Activated B cell treated with CpG ODN at 0.5 μM for 24 hours (primary cell): ENCODE measurements around the gene METTL16. TPM values are rescaled to one million over a fixed set of nuclear protein-coding genes. Genes with fewer than 3 reads are reported as not detected.

Experiments used
- ATAC-seq: fragments of 200-7000 bp; cut with Tn5 transposase; one replicate; pipeline ENCODE4 v1.10.0; 2021; ENCODE audit warnings: low read depth, mild to moderate bottlenecking, moderate library complexity
- CTCF ChIA-PET: fragments of 350-600 bp; sonication (Branson Sonifier 250); formaldehyde crosslinking; loops from one replicate; lab custom pipeline; 2021; ENCODE audit warnings: antibody characterized with exemption; lab: Charles Lee
- POLR2A ChIA-PET: fragments of 350-600 bp; sonication (Branson Sonifier 250); formaldehyde crosslinking; loops from one replicate; lab custom pipeline; 2021; ENCODE audit warnings: antibody characterized with exemption; lab: Charles Lee
- DNase-seq: peaks from one replicate; pipeline ENCODE4 v3.0.0; 2022
- H3K27ac Mint-ChIP-seq: one replicate; pipeline ENCODE4 v1.8.0; 2020; ENCODE audit warnings: mixed read lengths
- H3K27me3 Mint-ChIP-seq: one replicate; pipeline ENCODE4 v1.8.0; 2021; ENCODE audit warnings: mixed read lengths
- H3K36me3 Mint-ChIP-seq: one replicate; pipeline ENCODE4 v1.8.0; 2021; ENCODE audit warnings: low read depth, mixed read lengths
- H3K4me1 Mint-ChIP-seq: one replicate; pipeline ENCODE4 v1.8.0; 2021; ENCODE audit warnings: mixed read lengths
- H3K4me3 Mint-ChIP-seq: one replicate; pipeline ENCODE4 v1.8.0; 2020; ENCODE audit warnings: mild to moderate bottlenecking, mixed read lengths
- H3K9me3 Mint-ChIP-seq: one replicate; pipeline ENCODE4 v1.8.0; 2020; ENCODE audit warnings: mixed read lengths
- intact Hi-C: fragments of 100-400 bp; cut with micrococcal nuclease; formaldehyde crosslinking; loops from one replicate; pipeline ENCODE4 v1.15.1; 2024
- total RNA-seq: library from RNA; stranded (reverse); gene quantifications from 2 replicates; pipeline ENCODE4 v1.2.3, GENCODE V29; 2022
- TF ChIP-seq, protein P1 (sequence below): fragments of 200-600 bp; IDR thresholded peaks from one replicate; pipeline ENCODE4 v1.8.0; 2022; ENCODE audit warnings: antibody characterized with exemption, mild to moderate bottlenecking

The METTL16 gene
- total RNA-seq, 1 donor from 2014 or later, result 57.2 TPM

DNA sequence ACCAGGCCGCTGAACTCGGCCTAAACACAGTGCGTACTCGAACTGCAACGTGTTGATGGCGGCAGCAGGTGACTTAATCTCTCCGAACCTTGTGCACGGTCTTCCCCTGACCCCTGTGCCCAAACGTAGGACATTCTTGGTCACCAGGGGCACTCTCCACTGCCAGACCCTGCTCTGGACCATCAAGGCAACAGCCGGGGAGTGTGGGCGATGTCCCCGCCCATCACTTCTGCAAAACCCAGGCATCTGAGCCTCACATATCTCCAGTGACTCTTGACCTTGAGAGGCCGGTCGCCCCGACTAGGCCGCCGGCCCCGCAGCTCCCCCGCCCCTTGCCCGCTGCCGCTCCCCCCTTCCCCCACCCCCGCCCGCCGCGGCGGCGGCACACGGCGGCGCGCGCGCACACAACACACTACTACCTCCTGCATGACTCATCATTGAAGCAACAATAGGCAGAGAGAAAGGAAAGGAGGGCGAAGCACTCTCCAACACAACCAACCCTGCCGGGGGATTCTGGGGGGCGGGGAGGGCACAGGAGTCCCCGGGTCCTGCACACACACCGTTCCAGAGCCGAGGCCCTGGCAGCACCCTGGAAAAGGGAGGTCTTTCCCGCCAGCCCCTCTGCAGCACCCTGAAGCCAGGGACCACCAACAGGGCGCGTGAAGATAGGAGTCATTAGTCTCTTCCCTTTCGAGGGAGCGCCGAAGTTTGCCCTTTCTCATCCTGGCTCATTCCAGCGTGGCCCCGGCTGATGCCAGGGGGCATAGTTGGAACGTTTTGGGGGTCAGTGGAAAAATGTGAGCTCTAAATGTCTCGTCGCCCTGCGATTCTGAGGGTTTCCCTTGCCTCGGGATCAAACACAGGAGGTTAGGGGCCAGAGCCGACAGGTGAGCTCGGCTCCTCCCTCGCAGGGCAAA, 112.8 kb downstream of the METTL16 start:
- no peak for DNase-seq
- CTCF ChIA-PET, result interaction anchor here (1.2 to 6.7 kb wide), 2 partner anchors 16 to 17 kb away, joined by 4 to 45 read pairs; no protein-coding TSS in a partner anchor

DNA sequence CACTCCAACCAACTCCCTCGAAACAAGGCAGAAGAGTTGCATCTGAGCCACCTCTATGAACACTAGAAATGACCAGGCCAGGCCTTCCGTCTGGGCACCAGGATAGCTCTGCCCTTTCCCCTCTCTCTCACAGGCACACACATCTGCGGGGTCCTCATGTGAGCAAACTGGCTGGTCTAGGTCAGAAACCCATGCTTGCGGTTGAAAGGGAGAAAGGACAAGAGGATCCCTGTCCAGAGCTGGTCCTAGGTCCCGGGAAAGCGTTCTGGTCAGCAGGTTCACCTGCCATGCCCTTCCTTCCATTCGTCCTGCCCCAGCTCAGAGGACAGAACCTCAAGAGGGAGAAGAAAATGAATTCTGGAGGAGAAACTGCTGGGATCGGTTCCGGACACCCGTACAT, 113.5 kb downstream of the METTL16 start:
- Mint-ChIP-seq H3K9me3 (no peaks in the 10 kb centered on the region), H3K36me3 (peaks cover 10% of the 10 kb centered on the region), H3K4me1 (peaks cover 58% of the 10 kb centered on the region), H3K27ac (peak overlapping the region; percentile 18), H3K4me3 (peak overlapping the region; percentile 50), H3K27me3 (no peaks in the 10 kb centered on the region)
- no peak for ATAC-seq
- intact Hi-C loops, result no loop called here
- POLR2A ChIA-PET, result interaction anchor here (0.6 kb wide), 1 partner anchor 627 kb away, joined by 4 read pairs; no protein-coding TSS in a partner anchor
- CTCF ChIA-PET, result interaction anchor here (1.2 to 6.7 kb wide), 2 partner anchors 15 to 18 kb away, joined by 4 to 45 read pairs; no protein-coding TSS in a partner anchor
- DNase-seq, result no peak
- TF ChIP-seq, protein P1, sequence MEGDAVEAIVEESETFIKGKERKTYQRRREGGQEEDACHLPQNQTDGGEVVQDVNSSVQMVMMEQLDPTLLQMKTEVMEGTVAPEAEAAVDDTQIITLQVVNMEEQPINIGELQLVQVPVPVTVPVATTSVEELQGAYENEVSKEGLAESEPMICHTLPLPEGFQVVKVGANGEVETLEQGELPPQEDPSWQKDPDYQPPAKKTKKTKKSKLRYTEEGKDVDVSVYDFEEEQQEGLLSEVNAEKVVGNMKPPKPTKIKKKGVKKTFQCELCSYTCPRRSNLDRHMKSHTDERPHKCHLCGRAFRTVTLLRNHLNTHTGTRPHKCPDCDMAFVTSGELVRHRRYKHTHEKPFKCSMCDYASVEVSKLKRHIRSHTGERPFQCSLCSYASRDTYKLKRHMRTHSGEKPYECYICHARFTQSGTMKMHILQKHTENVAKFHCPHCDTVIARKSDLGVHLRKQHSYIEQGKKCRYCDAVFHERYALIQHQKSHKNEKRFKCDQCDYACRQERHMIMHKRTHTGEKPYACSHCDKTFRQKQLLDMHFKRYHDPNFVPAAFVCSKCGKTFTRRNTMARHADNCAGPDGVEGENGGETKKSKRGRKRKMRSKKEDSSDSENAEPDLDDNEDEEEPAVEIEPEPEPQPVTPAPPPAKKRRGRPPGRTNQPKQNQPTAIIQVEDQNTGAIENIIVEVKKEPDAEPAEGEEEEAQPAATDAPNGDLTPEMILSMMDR, result no peak

More for the DNA sequence above, 112.8 kb downstream of the METTL16 start:
- Mint-ChIP-seq H3K36me3 (peaks cover 10% of the 10 kb centered on the region), H3K4me3 (peak overlapping the region; percentile 94), H3K4me1 (peaks cover 58% of the 10 kb centered on the region), H3K27me3 (no peaks in the 10 kb centered on the region), H3K27ac (peak overlapping the region; percentile 70), H3K9me3 (no peaks in the 10 kb centered on the region)
- no peak for ATAC-seq
- TF ChIP-seq, protein P1, result no peak
- POLR2A ChIA-PET, result interaction anchor here (0.6 to 4.0 kb wide), 9 partner anchors 8 to 628 kb away, joined by 3 to 23 read pairs (median 4); partner anchors contain the start of genes SGSM2, SMG6, SRR and TSR1
- intact Hi-C loops, result no loop called here

DNA sequence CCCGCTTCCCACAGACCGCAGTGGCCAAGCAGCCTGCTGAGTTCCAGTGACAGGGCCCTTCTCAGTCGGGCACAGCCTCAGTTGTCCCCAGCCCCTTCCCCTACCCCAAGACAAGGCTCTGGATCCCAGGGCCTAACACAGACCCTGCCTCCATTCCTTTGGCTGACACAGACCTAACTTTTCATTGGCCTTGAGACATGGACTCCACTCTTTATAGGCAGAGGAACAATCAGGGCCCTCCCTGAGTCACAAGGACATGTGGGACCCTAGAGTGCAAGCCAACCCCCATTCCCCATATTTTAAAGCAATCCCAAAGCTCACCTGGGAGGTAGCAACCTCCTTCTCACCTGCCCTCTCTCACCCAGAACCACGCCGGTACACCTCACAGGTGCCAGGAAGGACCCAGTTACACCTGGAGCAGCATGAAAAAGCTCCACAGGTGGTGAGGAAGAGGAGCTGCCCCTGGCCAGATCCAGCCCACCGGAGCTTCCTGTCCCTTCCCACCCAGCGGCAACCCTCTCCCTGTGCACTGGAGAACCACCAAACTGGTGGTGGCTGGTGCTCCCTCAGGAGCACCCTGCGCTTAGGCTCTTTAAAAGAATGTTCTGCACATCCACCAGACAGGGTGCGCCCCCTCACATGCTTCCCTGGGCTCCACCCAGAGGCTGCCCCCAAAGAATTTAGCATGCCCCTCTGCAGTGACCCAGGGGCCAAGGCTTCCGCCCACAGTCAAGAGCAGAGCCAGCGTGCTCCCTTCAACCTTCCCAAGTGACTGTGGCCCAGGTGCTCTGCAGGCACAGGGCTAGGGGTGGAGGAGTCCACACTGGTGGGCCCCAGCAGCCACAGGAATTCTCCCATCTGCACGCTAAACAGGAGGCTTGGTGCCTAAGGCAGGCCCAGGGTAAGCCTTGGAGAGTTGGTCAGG, 114.2 kb downstream of the METTL16 start:
- intact Hi-C loops, result no loop called here
- peaks cover 54% of the 10 kb centered on the region for H3K4me1 Mint-ChIP-seq
- peaks cover 10% of the 10 kb centered on the region for H3K36me3 Mint-ChIP-seq
- ChIA-PET POLR2A (no interaction called here), CTCF (interaction anchor here (6.7 kb wide), 1 partner anchor 15 kb away, joined by 45 read pairs; no protein-coding TSS in a partner anchor)
- H3K9me3 Mint-ChIP-seq, result no peaks in the 10 kb centered on the region
- ATAC-seq, result no peak
- H3K27ac Mint-ChIP-seq, result peak overlapping the region; percentile 68
- H3K27me3 Mint-ChIP-seq, result no peaks in the 10 kb centered on the region
- no peak for DNase-seq
- TF ChIP-seq, protein P1, result no peak
- H3K4me3 Mint-ChIP-seq, result peak overlapping the region; percentile 59

DNA sequence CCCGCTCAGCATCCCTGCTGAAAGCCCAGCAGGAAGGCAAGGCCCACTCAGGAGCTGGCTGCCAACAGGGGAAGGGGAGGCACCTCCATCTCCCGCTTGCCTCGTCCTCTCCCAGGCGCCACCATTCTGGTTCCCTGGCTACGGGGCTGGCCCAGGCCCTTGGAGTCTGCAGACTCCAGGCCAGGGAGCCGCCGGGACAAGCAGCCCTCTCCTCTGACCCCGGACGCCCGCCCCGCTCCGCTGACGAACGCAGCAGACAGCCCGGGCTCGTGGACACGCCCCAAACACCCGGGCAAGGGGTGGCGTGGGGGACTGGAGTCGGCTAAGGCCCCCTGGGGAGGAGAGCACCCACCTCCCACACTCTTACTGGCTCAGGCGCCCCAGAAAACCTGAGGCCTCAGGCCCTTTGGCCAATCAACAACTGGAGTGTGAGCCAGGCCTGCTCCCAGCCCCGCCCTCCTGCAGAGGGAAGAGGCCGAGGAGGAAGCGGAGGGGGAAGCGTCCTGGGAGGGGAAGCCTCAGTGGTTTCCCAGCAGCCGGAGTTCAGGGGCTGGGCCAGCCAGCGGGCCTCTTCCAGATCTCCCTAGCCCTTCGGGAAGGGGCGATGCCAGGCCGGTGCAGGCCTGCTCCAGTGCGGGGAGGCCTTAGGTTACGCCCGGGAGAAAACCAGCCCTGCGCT, 115.0 kb downstream of the METTL16 start:
- peak overlapping the region; percentile 59 for H3K4me3 Mint-ChIP-seq
- no peaks in the 10 kb centered on the region for H3K27me3 Mint-ChIP-seq
- no peak for ATAC-seq
- peak; percentile 56 for DNase-seq
- POLR2A ChIA-PET, result no interaction called here
- peak overlapping the region; percentile 68 for H3K27ac Mint-ChIP-seq
- CTCF ChIA-PET, result no interaction called here
- TF ChIP-seq, protein P1, result no peak
- no peaks in the 10 kb centered on the region for H3K9me3 Mint-ChIP-seq
- intact Hi-C loops, result no loop called here
- H3K36me3 Mint-ChIP-seq, result peaks cover 11% of the 10 kb centered on the region
- H3K4me1 Mint-ChIP-seq, result peaks cover 56% of the 10 kb centered on the region
